ENCODE data around the gene SCGB2A2.

DNA sequence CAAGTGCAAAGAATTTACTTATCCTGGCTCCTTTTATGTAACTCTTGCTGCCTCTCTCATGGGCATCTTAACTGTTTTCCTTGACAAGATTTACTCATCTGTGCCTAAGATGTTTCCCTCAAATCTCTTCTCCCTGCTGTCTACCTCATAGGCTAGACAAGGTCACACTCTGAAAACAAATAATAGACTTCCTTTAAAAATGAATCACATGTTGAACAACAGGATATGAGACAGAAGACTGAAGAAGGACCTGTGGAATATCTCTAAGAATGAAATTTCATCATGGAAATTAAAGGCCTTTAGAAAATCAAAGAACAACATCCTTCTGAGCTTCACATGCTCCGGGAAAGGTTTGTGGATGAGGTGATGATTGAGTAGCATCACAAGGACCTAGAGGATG is 6.0 kb upstream of the SCGB2A2 start:
- TF ChIP-seq POLR2AphosphoS5 (IDR thresholded peaks at IDR 0.05): no peak
- TF ChIP-seq CTCF (IDR thresholded peaks at IDR 0.05): no peak
- no peak for TF ChIP-seq POLR2A (IDR thresholded peaks at IDR 0.05)

Measured in prostate gland (tissue), 2 donors.